ENCODE results near the gene MAP1LC3A. TPM values are rescaled to one million over a fixed set of nuclear protein-coding genes. Genes with fewer than 3 reads are reported as not detected.

The MAP1LC3A gene
- total and polyA plus RNA-seq, 4 donors = 4.9 to 38.8 (median 12.7) TPM

DNA sequence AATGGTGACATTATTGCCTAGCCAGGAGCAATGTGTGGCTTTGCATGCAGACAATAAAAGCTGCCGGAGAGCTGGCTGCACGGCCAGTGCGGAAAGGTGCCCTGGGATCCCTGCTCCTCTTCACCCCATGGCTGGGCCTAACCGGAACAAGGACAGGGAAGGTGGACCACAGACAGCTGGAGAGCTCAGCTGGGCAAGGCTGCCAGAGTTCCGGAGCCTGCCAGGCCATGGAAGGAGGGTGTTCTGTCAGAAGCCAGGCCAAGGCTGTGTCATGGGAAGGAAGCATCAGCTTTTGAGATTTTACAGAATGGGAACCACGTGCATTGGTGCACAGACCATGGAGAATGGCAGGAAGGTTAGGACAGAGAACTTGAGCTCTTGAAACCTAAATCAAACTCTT, 25.0 kb downstream of the MAP1LC3A start (continued):
- TF ChIP-seq, protein P1, sequence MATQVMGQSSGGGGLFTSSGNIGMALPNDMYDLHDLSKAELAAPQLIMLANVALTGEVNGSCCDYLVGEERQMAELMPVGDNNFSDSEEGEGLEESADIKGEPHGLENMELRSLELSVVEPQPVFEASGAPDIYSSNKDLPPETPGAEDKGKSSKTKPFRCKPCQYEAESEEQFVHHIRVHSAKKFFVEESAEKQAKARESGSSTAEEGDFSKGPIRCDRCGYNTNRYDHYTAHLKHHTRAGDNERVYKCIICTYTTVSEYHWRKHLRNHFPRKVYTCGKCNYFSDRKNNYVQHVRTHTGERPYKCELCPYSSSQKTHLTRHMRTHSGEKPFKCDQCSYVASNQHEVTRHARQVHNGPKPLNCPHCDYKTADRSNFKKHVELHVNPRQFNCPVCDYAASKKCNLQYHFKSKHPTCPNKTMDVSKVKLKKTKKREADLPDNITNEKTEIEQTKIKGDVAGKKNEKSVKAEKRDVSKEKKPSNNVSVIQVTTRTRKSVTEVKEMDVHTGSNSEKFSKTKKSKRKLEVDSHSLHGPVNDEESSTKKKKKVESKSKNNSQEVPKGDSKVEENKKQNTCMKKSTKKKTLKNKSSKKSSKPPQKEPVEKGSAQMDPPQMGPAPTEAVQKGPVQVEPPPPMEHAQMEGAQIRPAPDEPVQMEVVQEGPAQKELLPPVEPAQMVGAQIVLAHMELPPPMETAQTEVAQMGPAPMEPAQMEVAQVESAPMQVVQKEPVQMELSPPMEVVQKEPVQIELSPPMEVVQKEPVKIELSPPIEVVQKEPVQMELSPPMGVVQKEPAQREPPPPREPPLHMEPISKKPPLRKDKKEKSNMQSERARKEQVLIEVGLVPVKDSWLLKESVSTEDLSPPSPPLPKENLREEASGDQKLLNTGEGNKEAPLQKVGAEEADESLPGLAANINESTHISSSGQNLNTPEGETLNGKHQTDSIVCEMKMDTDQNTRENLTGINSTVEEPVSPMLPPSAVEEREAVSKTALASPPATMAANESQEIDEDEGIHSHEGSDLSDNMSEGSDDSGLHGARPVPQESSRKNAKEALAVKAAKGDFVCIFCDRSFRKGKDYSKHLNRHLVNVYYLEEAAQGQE (IDR thresholded peaks at IDR 0.05) = no peak
- TF ChIP-seq NR2F2 (IDR thresholded peaks at IDR 0.05) = no peak
- TF ChIP-seq, protein P2, sequence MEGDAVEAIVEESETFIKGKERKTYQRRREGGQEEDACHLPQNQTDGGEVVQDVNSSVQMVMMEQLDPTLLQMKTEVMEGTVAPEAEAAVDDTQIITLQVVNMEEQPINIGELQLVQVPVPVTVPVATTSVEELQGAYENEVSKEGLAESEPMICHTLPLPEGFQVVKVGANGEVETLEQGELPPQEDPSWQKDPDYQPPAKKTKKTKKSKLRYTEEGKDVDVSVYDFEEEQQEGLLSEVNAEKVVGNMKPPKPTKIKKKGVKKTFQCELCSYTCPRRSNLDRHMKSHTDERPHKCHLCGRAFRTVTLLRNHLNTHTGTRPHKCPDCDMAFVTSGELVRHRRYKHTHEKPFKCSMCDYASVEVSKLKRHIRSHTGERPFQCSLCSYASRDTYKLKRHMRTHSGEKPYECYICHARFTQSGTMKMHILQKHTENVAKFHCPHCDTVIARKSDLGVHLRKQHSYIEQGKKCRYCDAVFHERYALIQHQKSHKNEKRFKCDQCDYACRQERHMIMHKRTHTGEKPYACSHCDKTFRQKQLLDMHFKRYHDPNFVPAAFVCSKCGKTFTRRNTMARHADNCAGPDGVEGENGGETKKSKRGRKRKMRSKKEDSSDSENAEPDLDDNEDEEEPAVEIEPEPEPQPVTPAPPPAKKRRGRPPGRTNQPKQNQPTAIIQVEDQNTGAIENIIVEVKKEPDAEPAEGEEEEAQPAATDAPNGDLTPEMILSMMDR (IDR thresholded peaks at IDR 0.05; ENCODE audit: low read depth, low read length, missing input control) = no peak
- TF ChIP-seq, protein P3, sequence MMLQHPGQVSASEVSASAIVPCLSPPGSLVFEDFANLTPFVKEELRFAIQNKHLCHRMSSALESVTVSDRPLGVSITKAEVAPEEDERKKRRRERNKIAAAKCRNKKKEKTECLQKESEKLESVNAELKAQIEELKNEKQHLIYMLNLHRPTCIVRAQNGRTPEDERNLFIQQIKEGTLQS (IDR thresholded peaks at IDR 0.05) = no peak
- no peak for TF ChIP-seq FOXA2 (IDR thresholded peaks at IDR 0.05)
- TF ChIP-seq RAD21 (IDR thresholded peaks at IDR 0.05) = no peak

DNA sequence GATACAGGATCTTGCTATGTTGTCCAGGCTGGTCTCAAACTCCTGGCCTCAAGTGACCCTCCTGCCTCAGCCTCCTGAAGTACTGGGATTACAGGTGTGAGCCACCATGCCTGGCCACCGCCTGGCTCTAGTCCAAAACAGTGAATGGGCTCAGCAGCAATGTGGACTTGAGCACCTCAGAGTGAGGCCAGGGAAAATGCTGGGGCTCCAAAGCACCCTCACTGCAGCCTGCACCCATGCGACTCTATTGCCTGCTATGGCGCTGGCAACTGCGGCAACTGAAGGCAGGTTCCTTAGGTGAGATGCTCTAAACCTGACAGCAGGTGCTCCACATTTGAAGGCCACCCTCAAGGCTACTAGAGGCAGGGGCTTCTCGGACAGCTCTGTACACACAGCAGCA, 26.5 kb downstream of the MAP1LC3A start:
- Histone ChIP-seq H3K4me3 (ENCODE audit: low read depth in 1 of 3, low read length in 3 of 3) (no peak overlapping the region), H3K4me1 (ENCODE audit: control insufficient read depth in 4 of 4, insufficient read depth in 4 of 4, low read length in 3 of 4) (no peaks in the 10 kb centered on the region), H3K27ac (ENCODE audit: low read depth in 1 of 2, low read length in 2 of 2) (no peak overlapping the region), H3K27me3 (ENCODE audit: control insufficient read depth in 4 of 4, insufficient read depth in 4 of 4, low read length in 3 of 4) (no peaks in the 10 kb centered on the region), H3K9me3 (ENCODE audit: control insufficient read depth in 4 of 4, low read length in 3 of 4) (no peaks in the 10 kb centered on the region), H3K9ac (ENCODE audit: low read depth in 1 of 2, low read length in 2 of 2) (no peak overlapping the region), H3K36me3 (ENCODE audit: control insufficient read depth in 4 of 4, insufficient read depth in 3 of 4, low read depth in 1 of 4, low read length in 3 of 4) (peaks cover 0 to 8% (median 4%) of the 10 kb centered on the region in 4 donors)
- no peak for TF ChIP-seq EGR1 (IDR thresholded peaks at IDR 0.05; ENCODE audit: low read depth in 2 of 2)
- no peak for TF ChIP-seq FOXA1 (IDR thresholded peaks at IDR 0.05)
- TF ChIP-seq HNF4A (conservative IDR thresholded peaks at IDR 0.05) = no peak
- TF ChIP-seq RXRA (IDR thresholded peaks at IDR 0.05) = no peak
- TF ChIP-seq, protein P1 (IDR thresholded peaks at IDR 0.05) = no peak
- TF ChIP-seq FOXA2 (IDR thresholded peaks at IDR 0.05) = no peak
- TF ChIP-seq, protein P2 (IDR thresholded peaks at IDR 0.05; ENCODE audit: low read depth, low read length, missing input control) = no peak
- no peak for TF ChIP-seq JUND (IDR thresholded peaks at IDR 0.05)
- TF ChIP-seq RAD21 (IDR thresholded peaks at IDR 0.05) = no peak
- TF ChIP-seq, protein P3 (IDR thresholded peaks at IDR 0.05) = no peak
- no peak for TF ChIP-seq TAF1 (conservative IDR thresholded peaks at IDR 0.05)
- no peak for TF ChIP-seq YY1 (IDR thresholded peaks at IDR 0.05)
- TF ChIP-seq, protein P4, sequence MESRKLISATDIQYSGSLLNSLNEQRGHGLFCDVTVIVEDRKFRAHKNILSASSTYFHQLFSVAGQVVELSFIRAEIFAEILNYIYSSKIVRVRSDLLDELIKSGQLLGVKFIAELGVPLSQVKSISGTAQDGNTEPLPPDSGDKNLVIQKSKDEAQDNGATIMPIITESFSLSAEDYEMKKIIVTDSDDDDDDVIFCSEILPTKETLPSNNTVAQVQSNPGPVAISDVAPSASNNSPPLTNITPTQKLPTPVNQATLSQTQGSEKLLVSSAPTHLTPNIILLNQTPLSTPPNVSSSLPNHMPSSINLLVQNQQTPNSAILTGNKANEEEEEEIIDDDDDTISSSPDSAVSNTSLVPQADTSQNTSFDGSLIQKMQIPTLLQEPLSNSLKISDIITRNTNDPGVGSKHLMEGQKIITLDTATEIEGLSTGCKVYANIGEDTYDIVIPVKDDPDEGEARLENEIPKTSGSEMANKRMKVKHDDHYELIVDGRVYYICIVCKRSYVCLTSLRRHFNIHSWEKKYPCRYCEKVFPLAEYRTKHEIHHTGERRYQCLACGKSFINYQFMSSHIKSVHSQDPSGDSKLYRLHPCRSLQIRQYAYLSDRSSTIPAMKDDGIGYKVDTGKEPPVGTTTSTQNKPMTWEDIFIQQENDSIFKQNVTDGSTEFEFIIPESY (IDR thresholded peaks at IDR 0.05) = no peak
- TF ChIP-seq, protein P5, sequence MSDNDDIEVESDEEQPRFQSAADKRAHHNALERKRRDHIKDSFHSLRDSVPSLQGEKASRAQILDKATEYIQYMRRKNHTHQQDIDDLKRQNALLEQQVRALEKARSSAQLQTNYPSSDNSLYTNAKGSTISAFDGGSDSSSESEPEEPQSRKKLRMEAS (IDR thresholded peaks at IDR 0.05) = no peak
- WGBS = 98% methylated on average over 5 of the region's 5 CpGs
- DNase-seq (ENCODE audit: low spot score) = no peak

All from liver (tissue), 9 donors.